Measurements from ENCODE around the gene APOBEC4.

GRCh38 chr1:183611021-183611420, 42.1 kb downstream of the APOBEC4 start:
- TF ChIP-seq CTCF (IDR thresholded peaks at IDR 0.05) (no peak), EP300 (IDR thresholded peaks at IDR 0.05) (no peak)

Data from gastroesophageal sphincter (tissue), 3 donors.